ENCODE measurements around the gene HPCAL1. TPM values are rescaled to one million over a fixed set of nuclear protein-coding genes. Genes with fewer than 3 reads are reported as not detected.

HPCAL1 gene
- total and polyA plus RNA-seq, 2 donors (not counting 3 experiments of a cell fraction or from before 2014, with no cell fraction given) = 56.5 to 77.4 TPM

DNA sequence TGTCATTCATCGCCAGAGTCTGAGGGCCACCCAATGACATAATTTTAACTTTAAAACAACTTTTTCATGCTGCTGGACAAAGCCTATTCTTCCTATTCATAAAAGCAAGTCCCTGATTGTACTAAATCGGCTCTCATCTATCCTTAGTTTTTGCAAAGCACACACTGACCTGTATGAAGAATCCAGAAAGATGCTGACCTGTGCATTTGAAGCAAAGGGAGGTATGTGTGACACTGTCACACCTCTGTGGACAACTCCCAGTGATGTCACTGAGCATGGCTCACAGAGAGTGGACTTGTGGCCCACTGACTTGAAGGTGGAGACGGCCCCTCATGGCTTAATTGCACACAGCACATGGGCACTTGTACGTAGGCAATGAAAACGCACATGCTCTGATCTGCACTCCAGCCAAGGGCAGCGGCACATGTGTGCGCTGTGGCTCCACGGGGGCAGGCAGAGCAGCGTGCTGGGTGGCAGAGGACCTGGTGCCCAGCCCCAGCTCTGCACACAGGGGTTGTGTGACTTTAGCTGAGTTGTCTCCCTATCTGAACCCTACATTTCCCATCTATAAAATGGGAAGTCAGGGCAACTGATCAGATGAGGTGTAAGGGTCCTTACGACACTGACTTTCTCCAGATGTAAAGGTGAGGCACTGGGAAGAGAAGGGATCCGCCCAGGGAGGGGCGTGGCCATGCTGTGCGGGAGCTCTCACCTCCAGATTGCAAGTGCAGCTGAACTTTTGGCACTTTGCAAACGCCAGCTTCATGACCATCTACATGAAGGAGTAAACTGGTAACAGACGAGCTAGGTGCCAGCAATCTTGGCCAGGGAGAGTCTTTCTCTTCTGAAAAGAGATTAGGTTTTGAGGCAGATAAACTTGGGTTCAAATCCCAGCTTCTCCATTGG, 159.7 kb downstream of the HPCAL1 start:
- intact Hi-C loops (cut with micrococcal nuclease) (no loop called here), dilution Hi-C loops (cut with MboI; ENCODE audit: extremely low pct_ligation_motif_present, low sequenced_read_pairs) (no loop called here)
- Histone ChIP-seq H4K20me1 (replicated peaks; ENCODE audit: control insufficient read depth, extremely low read depth, insufficient read depth, low read length) (no peaks in the 10 kb centered on the region), H3K4me2 (ENCODE audit: insufficient read depth, low read length) (no peak overlapping the region), H3K9ac (replicated peaks; ENCODE audit: extremely low read depth, insufficient read depth, low read length) (no peak overlapping the region), H3K27ac (ENCODE audit: insufficient read depth, low read depth, low read length) (no peak overlapping the region), H3K9me3 (replicated peaks; ENCODE audit: control insufficient read depth, insufficient read depth, low read length) (no peaks in the 10 kb centered on the region), H3K4me3 (replicated peaks in 1 of 3; ENCODE audit: insufficient read depth in 1 of 3, low read depth in 1 of 3, low read length in 3 of 3) (no peak overlapping the region), H3K36me3 (ENCODE audit: control insufficient read depth in 2 of 2, extremely low read depth in 1 of 2, insufficient read depth in 2 of 2, low read length in 2 of 2) (no peaks in the 10 kb centered on the region), H3K27me3 (ENCODE audit: control insufficient read depth in 2 of 2, insufficient read depth in 2 of 2, low read length in 2 of 2) (peaks cover 0 to 6% of the 10 kb centered on the region in 2 experiments), H3K9me1 (replicated peaks; ENCODE audit: control insufficient read depth, extremely low read depth, insufficient read depth, low read length) (no peaks in the 10 kb centered on the region), H3K4me1 (ENCODE audit: control insufficient read depth, extremely low read depth, insufficient read depth, low read length) (no peaks in the 10 kb centered on the region), H3K79me2 (ENCODE audit: control insufficient read depth, insufficient read depth, low read length) (no peaks in the 10 kb centered on the region), H2AFZ (ENCODE audit: low read depth, low read length) (no peak overlapping the region)
- BruUV-seq (replicated peaks) = no TSS peak
- no peak for FAIRE-seq
- ChIA-PET POLR2A (interaction anchor here (0.5 kb wide), 1 partner anchor 45 kb away, joined by 3 read pairs; no protein-coding TSS in a partner anchor), CTCF (no interaction called here)
- TF ChIP-seq CTCF (IDR thresholded peaks at IDR 0.05; ENCODE audit: extremely low read depth in 1 of 2, insufficient read depth in 1 of 2, low read depth in 1 of 2, low read length in 2 of 2) (no peak), POLR2AphosphoS5 (IDR thresholded peaks at IDR 0.05; ENCODE audit: insufficient read depth, low read depth, low read length) (no peak), GATA2 (IDR thresholded peaks at IDR 0.05; ENCODE audit: insufficient read depth, insufficient read length, low read depth, low read length) (no peak), FOS (IDR thresholded peaks at IDR 0.05; ENCODE audit: borderline replicate concordance, insufficient read depth, low read length) (no peak), EZH2 (IDR thresholded peaks at IDR 0.05; ENCODE audit: borderline replicate concordance, low read depth, low read length, severe bottlenecking) (no peak), POLR2A (IDR thresholded peaks at IDR 0.05; ENCODE audit: low read depth, low read length) (no peak)
- no peak for DNase-seq (ENCODE audit: low read depth, low spot score)

Data from endothelial cell of umbilical vein (primary cell).